PC-3 (cell line): ENCODE results near the gene IL3RA.

ENCODE experiments used
- EZH2 ChIP-seq: fragments of 300-600 bp; sonication (generic); IDR thresholded peaks from one replicate; pipeline ENCODE4 v1.6.1; 2017; ENCODE audit warnings: antibody characterized with exemption, mild to moderate bottlenecking, low read length; ENCODE audit not compliant: unreplicated experiment
- TF ChIP-seq, protein P1 (sequence below): fragments of 300-600 bp; sonication (generic); conservative IDR thresholded peaks from 2 replicates; pipeline ENCODE4 v1.5.1; 2017; ENCODE audit warnings: antibody characterized with exemption, low read depth, mild to moderate bottlenecking, low read length

DNA sequence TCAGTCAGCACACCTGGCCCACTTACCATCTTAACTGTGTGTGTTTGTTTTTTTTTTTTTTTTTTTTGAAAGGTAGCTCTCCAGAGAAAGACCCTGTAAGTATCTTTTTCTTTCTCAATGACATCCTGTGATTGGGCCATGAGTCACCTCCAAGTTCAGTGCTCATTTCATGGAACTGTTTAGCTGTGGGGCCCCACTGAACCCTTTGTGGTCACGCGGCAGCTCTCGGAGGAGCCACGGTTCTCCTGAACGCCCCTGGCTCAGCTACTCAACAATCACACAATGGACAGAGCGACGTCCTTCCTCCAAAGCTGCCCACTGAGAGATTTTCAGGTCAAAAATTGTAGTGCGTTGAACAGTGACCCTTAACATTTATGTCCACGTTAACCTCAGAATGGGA, 14.2 kb upstream of the IL3RA start:
- TF ChIP-seq, protein P1, sequence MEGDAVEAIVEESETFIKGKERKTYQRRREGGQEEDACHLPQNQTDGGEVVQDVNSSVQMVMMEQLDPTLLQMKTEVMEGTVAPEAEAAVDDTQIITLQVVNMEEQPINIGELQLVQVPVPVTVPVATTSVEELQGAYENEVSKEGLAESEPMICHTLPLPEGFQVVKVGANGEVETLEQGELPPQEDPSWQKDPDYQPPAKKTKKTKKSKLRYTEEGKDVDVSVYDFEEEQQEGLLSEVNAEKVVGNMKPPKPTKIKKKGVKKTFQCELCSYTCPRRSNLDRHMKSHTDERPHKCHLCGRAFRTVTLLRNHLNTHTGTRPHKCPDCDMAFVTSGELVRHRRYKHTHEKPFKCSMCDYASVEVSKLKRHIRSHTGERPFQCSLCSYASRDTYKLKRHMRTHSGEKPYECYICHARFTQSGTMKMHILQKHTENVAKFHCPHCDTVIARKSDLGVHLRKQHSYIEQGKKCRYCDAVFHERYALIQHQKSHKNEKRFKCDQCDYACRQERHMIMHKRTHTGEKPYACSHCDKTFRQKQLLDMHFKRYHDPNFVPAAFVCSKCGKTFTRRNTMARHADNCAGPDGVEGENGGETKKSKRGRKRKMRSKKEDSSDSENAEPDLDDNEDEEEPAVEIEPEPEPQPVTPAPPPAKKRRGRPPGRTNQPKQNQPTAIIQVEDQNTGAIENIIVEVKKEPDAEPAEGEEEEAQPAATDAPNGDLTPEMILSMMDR = no peak
- TF ChIP-seq EZH2 = no peak
